DMS153 treated with DMSO at 0.1 percent for 48 hours (cell line): Measurements from ENCODE around the gene OLR1.
A peak's percentile ranks its signal among the peaks of the same experiment; 100 is the strongest.
"Not testable (repeated sequence)": the region's sequence is repeated elsewhere in the genome, so short reads cannot be mapped to it uniquely, and the experiment has no call there.

ENCODE experiments used
- DNase-seq: peaks from one replicate; lab custom pipeline; 2025; ENCODE audit not compliant: unreplicated experiment; lab: John Stamatoyannopoulos, UW

The OLR1 gene

DNA sequence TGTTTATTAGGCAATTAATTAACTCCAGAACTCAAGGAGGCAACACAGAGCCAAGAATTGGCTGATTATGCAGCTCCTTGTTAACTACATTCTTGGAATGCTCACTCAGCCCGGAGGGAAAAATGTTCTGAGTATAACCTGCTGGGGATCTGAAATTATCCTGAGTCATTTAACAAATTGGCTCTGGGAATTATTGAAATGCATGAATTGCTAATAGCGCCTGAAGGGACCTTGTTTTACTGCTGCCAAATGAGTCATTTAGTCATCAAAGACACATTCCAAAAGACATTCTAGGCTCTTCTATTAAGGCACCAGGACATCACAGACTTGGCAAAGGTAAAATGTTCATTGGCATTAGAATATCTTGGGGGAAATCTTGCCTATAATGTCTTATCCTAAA lies 19.9 kb upstream of the OLR1 start:
- DNase-seq = no peak

DNA sequence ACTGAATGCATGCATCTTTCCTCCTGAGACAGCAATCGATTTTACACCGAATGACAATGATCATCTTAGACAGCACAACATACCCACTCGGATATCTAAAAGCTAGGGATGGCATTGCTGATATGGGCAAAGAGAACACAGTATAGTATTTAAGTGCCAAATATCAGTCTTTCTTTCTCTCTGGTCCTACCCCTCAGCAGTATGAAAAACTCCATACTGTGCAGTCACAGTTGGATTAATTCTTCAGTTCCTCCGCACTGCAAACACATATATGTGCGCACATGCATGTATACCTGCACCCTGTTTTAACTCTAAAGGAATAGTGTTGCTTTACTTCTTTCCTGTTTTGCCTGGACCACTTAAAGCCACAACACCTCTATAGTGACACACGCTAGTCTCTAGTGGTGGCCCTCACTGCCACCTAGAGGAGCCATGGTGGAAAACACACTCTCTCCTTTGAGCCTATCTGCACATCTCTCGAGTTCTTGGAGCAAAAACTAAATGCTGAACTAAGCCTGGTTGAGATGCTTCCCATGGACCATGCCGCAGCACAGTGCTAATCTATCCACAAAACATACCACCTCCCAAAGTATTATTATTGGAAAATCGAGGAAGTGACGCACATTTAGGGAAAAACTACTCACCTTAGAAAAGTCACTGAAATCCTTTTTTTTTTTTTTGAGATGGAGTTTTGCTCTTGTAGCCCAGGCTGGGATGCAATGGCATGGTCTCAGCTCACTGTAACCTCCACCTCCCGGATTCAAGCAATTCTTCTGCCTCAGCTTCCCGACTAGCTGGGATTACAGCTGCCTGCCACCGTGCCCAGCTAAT lies 18.8 kb upstream of the OLR1 start:
- DNase-seq = peak; percentile 9

- DNase-seq = no peak
Measured at GRCh38 chr12:10189653-10190052, 17.7 kb upstream of the OLR1 start.

- DNase-seq = not testable (repeated sequence)
Measured at GRCh38 chr12:10186958-10187357, 15.0 kb upstream of the OLR1 start.

DNA sequence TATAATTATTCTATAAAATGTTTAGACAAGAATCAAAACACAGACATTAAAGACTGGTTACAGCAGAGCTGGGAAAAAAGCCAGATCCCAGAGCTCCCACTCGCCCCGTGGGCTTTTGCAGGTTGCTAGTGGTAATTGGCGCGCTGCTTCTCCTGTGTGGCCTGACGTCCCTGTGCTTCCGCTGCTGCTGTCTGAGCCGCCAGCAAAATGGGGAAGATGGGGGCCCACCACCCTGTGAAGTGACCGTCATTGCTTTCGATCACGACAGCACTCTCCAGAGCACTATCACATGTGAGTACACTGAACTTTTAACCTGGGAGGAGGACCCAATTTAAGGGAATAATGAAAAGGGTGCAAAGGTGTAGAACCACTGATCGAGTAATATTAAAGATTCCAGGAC lies 14.4 kb upstream of the OLR1 start:
- no peak for DNase-seq

- DNase-seq = no peak
Measured at GRCh38 chr12:10184261-10184843, 12.4 kb upstream of the OLR1 start.

GRCh38 chr12:10182354-10183049 lies 10.6 kb upstream of the OLR1 start:
- DNase-seq = no peak

GRCh38 chr12:10179776-10180181 lies 7.8 kb upstream of the OLR1 start:
- DNase-seq = no peak

DNA sequence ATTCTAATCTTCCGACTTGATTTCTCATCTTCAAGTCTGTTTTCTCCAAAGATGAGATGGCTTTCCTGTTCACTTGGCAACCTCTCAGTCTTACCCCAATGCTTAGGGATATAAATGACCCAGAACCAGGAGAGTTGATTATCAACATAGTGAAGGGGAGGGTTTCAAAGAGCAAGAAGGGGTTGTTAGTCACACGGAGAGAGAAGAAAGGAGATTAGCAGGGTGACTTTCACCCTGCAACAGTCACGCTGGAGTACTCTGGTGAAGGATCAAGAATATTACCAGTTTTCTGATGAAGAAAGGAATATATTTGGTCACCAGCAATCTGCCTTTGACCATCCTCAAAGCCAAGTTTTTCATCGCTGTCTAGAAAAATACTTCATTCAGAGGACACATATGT lies 6.9 kb upstream of the OLR1 start, which contains the start of gene TMEM52B:
TMEM52B (plus strand) TSS at position 212 of the 400 bp plus-strand sequence. CDS start 543 bp downstream, outside the sequence.
- DNase-seq = no peak

DNA sequence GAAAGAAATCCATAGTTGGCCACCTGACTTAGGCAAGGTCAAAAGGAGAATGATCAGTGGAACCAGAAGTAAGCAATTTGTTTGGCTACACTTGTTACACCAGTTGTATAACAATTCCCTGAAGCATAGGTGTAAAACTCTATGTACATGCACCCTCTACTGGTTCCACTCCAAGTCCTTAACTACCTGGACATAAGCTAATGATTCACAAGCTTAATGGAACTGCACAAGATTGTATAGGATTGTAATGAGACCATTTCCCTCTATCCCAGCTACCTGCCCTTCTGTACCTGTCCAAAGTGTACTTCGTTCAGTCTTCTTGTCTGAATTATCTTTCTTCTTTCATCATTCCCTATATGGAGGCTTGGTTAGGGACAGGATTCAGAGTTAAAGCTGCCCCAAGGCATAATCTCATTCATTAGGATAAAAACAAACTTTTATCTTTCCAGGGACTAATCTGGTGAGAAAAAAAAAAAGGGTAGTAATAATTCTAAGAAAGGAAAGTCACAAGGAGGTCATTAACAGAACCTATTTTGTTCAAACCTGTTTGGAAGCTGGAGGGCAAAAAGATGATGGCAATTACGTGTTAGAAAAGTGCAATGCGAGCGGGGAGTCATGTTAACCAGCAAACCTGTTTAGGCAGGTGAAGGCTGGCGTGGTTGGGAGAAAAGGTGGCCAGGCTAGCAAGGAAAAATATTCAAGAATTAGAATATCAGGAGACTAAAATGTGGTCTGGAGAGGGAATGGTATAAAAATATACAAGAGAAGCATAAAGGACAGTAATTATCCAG lies 4.1 kb upstream of the OLR1 start:
- no peak for DNase-seq

DNA sequence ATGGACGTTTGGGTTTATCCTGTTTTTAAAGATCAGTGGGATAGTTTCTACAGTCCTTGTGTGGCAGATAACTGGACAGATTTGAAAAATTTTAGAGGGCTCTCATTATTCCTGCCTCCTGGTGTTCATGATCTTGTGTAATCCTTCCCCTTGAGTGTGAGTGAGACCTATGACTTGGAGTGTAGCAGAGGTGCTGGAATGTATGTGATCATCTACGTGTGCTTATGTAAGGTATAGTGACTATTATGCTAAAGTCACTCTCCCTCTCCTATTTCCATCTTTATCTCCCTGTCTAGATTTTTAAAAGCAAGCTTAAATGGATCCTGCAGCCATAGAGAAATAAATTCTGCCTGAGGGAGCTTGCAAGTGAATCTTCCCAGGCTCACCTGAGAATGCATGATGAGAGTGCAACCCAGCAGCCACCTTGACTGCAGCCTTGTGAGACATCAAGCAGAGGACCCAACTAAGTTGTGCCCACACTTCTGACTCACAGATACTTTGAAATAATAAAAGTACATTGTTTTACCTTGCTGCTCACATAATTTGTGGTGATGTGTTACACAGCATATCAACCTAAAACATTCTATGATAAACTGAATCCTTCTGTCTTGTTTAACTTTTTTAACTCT lies 3.2 kb upstream of the OLR1 start:
- no peak for DNase-seq

- DNase-seq = no peak
Measured at GRCh38 chr12:10170216-10170615, 1.7 kb downstream of the OLR1 start.

DNA sequence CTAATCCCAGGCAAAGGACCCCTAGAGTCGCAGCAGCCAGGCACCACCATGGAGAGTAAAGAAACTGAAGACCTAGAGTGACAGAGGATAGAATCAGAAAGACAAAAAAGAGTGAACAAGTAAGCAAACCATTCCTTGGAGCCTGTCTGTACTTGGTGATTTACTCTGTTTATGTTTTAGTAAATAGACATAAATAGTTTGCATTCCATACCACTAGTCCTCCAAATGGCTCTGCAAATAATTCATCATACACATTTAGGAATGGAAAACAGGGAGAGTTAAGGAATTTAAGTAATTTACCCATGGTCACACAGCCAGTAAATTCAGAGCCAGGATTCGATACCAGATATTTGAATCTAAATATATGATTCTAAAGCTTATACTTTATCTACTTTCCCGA lies 2.8 kb downstream of the OLR1 start:
- no peak for DNase-seq

- no peak for DNase-seq
Measured at GRCh38 chr12:10167599-10167998, 4.3 kb downstream of the OLR1 start.

DNA sequence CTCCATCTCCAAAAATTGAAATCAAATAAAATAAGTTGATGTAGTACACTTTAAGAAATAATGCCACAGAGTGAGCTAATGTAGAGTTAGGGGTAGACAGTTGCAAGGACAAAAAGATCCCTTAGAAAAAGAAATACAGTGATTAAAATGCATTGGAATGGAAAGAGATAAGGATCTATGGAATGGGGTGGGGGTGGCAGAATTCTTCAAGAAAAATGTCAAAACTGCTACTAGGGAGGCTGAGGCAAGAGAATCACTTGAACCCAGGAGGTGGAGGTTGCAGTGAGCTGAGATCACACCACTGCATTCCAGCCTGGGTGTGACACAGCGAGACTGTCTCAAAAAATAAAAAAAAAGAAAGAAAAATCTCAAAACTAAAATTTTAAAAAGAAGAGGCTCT lies 6.5 kb downstream of the OLR1 start:
- no peak for DNase-seq

DNA sequence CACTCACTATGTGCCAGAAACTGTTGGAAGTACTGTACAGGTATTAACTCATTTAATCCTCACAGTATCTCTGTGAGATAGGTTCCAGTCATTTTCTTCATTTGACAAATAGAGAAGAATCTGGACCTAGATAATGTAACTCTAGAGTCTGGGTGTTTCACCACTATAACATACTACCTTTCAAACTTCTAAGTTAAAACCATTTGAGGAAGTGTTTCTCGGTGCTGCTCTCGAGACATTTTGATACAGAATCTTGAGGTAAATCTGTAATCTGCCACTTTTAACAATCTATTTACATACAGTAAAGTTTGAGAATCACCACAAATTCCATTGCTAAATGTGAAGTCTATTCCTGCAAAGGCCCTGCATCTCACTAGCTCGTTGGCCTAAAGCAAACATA lies 8.8 kb downstream of the OLR1 start:
- no peak for DNase-seq

- DNase-seq = no peak
Measured at GRCh38 chr12:10160617-10161385, 11.1 kb downstream of the OLR1 start.

DNA sequence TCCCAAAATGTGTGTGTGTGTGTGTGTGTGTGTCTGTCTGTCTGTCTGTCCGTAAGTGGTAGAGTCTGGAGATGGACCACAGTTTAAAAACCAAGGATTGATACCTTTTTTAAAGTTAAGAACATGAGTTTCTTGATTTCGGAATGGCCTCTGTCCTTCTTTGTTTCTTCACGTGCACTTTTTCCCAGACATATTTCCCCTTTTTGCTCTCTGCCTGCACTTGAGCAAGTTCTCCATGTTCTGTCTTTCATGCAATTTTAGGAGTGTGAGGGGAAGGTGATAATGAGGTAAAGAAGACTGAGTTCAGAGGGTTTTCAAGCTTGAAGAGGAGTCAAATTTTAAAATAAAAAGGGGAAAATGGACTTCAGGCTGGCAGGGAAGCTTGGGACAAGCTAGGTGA lies 12.7 kb downstream of the OLR1 start:
- DNase-seq = no peak

GRCh38 chr12:10158406-10158805 lies 13.5 kb downstream of the OLR1 start:
- no peak for DNase-seq

- no peak for DNase-seq
Measured at GRCh38 chr12:10155966-10156365, 16.0 kb downstream of the OLR1 start.
